Measurements from ENCODE around the gene AKR7A2. TPM values are rescaled to one million over a fixed set of nuclear protein-coding genes. Genes with fewer than 3 reads are reported as not detected.

The AKR7A2 gene
- total and polyA plus RNA-seq, 9 of the 15 experiments (the other 6 are each of a cell fraction or from before 2014, with no cell fraction given): 2.0 to 78.4 (median 49.4) TPM

- in situ Hi-C loops (cut with MboI) (no loop called here), intact Hi-C loops (cut with micrococcal nuclease) (no loop called here)
- BruUV-seq (replicated peaks): no TSS peak
- Histone ChIP-seq H3K9me1 (ENCODE audit: control insufficient read depth, insufficient read depth, low read length) (peaks cover 2% of the 10 kb centered on the region), H3K9ac (ENCODE audit: insufficient read depth in 1 of 2, low read depth in 2 of 2, low read length in 2 of 2) (peak overlapping the region in 1 of 2 experiments; percentile 0; a peak in 2 of 4 replicates), H2AFZ (ENCODE audit: low read depth, low read length) (no peak overlapping the region), H3K79me2 (ENCODE audit: control insufficient read depth, insufficient read depth, low read length) (peaks cover 49% of the 10 kb centered on the region), H3K4me1 (replicated peaks in 1 of 2; ENCODE audit: control insufficient read depth in 2 of 2, insufficient read depth in 2 of 2, low read length in 2 of 2) (peaks cover 47 to 53% of the 10 kb centered on the region in 2 experiments), H3K9me3 (replicated peaks; ENCODE audit: control insufficient read depth, insufficient read depth, low read depth, low read length) (no peaks in the 10 kb centered on the region), H3K27me3 (ENCODE audit: control insufficient read depth in 2 of 2, insufficient read depth in 2 of 2, low read length in 2 of 2) (no peaks in the 10 kb centered on the region), H4K20me1 (replicated peaks; ENCODE audit: control insufficient read depth, insufficient read depth, low read length) (peaks cover 23% of the 10 kb centered on the region), H3K4me3 (no peak overlapping the region), H3K4me2 (ENCODE audit: insufficient read depth, low read length) (no peak overlapping the region), H3K36me3 (ENCODE audit: control insufficient read depth, insufficient read depth, low read length) (peaks cover 52% of the 10 kb centered on the region), H3K27ac (ENCODE audit: extremely low read depth, low read depth, low read length) (no peak overlapping the region)
- ChIA-PET CTCF (ENCODE audit: low intra/inter-chr PET ratio) (no interaction called here), POLR2A (interaction anchor here (0.5 to 0.6 kb wide), 2 partner anchors 11 to 777 kb away, joined by 3 read pairs; no protein-coding TSS in a partner anchor)
- 80% methylated on average over 13 of the region's 13 CpGs for WGBS (ENCODE audit: insufficient coverage, low coverage, missing lambda C conversion rate)
- FAIRE-seq (no peak), ATAC-seq (no peak), DNase-seq (ENCODE audit: extremely low read depth in 1 of 4, low spot score in 3 of 4) (no peak)
- TF ChIP-seq SREBF2 (CRISPR knock-in tag; IDR thresholded peaks at IDR 0.05) (no peak), KDM1A (IDR thresholded peaks at IDR 0.05) (no peak), SFPQ (IDR thresholded peaks at IDR 0.05; ENCODE audit: low read depth, low read length) (no peak), NR0B1 (IDR thresholded peaks at IDR 0.05; ENCODE audit: partially characterized antibody) (no peak), SNRNP70 (optimal IDR thresholded peaks at IDR 0.05; ENCODE audit: low read depth, low read length) (no peak), ZC3H4 (CRISPR knock-in tag; IDR thresholded peaks at IDR 0.05; ENCODE audit: borderline replicate concordance) (0 out of 2 replicates have a peak, but pooled peaks have one; percentile 16), NFIC (IDR thresholded peaks at IDR 0.05) (peak; percentile 78), HOXB6 (CRISPR knock-in tag; IDR thresholded peaks at IDR 0.05; ENCODE audit: borderline replicate concordance) (no peak), ELF4 (CRISPR knock-in tag; IDR thresholded peaks at IDR 0.05) (no peak), KDM4B (IDR thresholded peaks at IDR 0.05; ENCODE audit: borderline replicate concordance in 2 of 2, low read depth in 1 of 2) (no peak), MNT (conservative IDR thresholded peaks at IDR 0.05) (no peak), CEBPZ (IDR thresholded peaks at IDR 0.05; ENCODE audit: borderline replicate concordance, low read depth, low read length) (no peak)
Observed at GRCh38 chr1:19317126-19317910, 5.4 kb upstream of the AKR7A2 start.

All from K562 (cell line).